ENCODE results near the gene MZB1. TPM values are rescaled to one million over a fixed set of nuclear protein-coding genes. Genes with fewer than 3 reads are reported as not detected.
A peak's percentile ranks its signal among the peaks of the same experiment; 100 is the strongest.
"Not testable (repeated sequence)": the region's sequence is repeated elsewhere in the genome, so short reads cannot be mapped to it uniquely, and the experiment has no call there.

MZB1 gene
- total and polyA plus RNA-seq, 2 experiments from 2014 or later: 0.30 TPM; not detected in 1

DNA sequence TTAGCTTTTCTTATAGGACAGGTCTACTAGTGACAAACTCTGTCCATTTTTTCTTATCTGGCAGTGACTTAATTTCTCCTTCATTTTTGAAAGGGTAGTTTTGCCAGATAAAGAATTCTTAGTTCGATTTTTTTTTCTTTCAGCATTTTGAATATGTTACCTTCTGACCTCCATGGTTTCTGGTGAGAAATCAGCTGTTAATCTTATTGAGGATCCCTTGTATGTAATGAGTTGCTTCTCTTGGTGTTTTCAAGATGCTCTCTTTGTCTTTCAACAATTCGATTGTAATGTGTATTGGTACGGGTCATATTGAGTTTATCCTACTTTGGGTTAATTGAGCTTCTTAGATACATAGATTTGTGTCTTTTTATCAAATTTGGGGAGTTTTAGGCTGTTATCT lies 35.5 kb downstream of the MZB1 start:
- H4K20me1 ChIP-seq (ENCODE audit: insufficient read depth, poor library complexity, severe bottlenecking): peaks cover 99% of the 10 kb centered on the region

DNA sequence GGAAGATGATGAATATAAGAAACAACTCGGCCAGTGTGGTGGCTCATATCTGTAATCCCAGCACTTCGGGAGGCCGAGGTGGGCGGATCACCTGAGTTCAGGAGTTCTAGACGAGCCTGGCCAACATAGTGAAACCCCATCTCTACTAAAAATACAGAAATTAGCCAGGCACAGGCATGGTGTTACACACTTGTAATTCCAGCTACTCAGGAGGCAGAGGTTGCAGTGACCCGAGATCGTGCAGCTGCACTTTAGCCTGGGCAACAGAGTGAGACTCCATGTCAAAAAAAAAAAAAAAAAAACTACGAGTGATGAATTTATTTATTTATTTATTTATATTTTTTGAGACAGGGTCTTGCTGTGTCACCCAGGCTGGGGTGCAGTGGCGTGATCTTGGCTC lies 41.9 kb downstream of the MZB1 start:
- not testable (repeated sequence) for H3K9me2 ChIP-seq (replicated peaks; ENCODE audit: insufficient read depth); H3K27ac ChIP-seq; H3K27me3 ChIP-seq; H3K9me3 ChIP-seq (ENCODE audit: low read depth); H3K4me3 ChIP-seq; H3K36me3 ChIP-seq (replicated peaks; ENCODE audit: insufficient read depth, low read depth); H3K4me2 ChIP-seq; H2AFZ ChIP-seq; DNase-seq (ENCODE audit: low spot score)
- peaks cover 100% of the 10 kb centered on the region for H3K79me2 ChIP-seq
- peaks cover 13% of the 10 kb centered on the region for H3K4me1 ChIP-seq (ENCODE audit: insufficient read depth)
- 94% methylated on average over 9 of the region's 9 CpGs for WGBS (ENCODE audit: low lambda C conversion rate, missing lambda C conversion rate)
- peaks cover 99% of the 10 kb centered on the region for H4K20me1 ChIP-seq (ENCODE audit: insufficient read depth, poor library complexity, severe bottlenecking)

More for the DNA sequence above, 35.5 kb downstream of the MZB1 start:
- Histone ChIP-seq H3K9me2 (replicated peaks; ENCODE audit: insufficient read depth) (no peaks in the 10 kb centered on the region), H3K4me3 (no peak overlapping the region), H3K79me2 (peaks cover 100% of the 10 kb centered on the region), H3K4me2 (no peak overlapping the region), H3K27me3 (no peaks in the 10 kb centered on the region), H3K36me3 (replicated peaks; ENCODE audit: insufficient read depth, low read depth) (no peaks in the 10 kb centered on the region), H3K9me3 (ENCODE audit: low read depth) (peaks cover 4% of the 10 kb centered on the region), H3K4me1 (ENCODE audit: insufficient read depth) (no peaks in the 10 kb centered on the region), H3K27ac (no peak overlapping the region), H2AFZ (no peak overlapping the region)
- WGBS (ENCODE audit: low lambda C conversion rate, missing lambda C conversion rate): 99% methylated on average over 3 of the region's 3 CpGs
- TF ChIP-seq EZH2phosphoT487 (IDR thresholded peaks at IDR 0.05; ENCODE audit: low read depth, severe bottlenecking, unreplicated experiment) (no peak), EZH2 (IDR thresholded peaks at IDR 0.05; ENCODE audit: borderline replicate concordance) (no peak)
- no peak for DNase-seq (ENCODE audit: low spot score)

DNA sequence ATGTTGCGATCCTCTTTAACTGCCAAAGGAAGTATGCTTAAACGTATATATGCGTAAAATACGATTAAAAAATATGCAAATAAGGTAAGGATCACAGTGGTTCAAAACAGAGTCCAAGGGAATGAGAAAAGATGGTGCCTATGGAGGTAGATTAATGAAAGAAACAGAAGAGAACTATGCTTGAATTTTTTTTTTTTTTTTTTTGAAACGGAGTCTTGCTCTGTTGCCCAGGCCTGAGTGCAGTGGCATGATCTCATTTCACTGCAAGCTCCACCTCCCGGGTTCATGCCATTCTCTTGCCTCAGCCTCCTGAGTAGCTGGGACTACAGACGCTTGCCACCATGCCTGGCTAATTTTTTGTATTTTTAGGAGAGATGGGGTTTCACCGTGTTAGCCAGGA lies 44.3 kb downstream of the MZB1 start:
- peaks cover 18% of the 10 kb centered on the region for H3K4me1 ChIP-seq (ENCODE audit: insufficient read depth)
- not testable (repeated sequence) for H3K4me3 ChIP-seq

DNA sequence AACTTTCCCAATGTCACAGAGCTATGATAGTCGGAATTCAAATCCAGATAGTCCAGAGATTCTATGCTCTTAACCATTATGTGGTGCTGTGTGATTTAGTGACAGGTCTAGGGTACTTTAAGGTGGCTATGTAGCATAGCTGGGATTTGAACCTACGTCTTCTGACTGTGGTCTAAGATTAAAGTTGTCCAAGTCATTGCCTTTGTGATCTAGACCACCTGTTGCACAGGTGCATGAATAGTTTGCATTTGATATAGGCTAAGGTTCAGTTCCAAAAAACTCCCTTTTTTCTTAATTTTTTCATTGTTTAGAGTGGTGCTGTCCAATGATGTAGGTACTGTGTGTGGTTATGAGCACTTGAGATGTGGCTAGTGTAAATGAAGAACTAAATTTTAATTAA lies 45.5 kb downstream of the MZB1 start:
- peaks cover 69% of the 10 kb centered on the region for H3K79me2 ChIP-seq
- peaks cover 18% of the 10 kb centered on the region for H3K4me1 ChIP-seq (ENCODE audit: insufficient read depth)
- no peak overlapping the region for H2AFZ ChIP-seq
- no peak for DNase-seq (ENCODE audit: low spot score)
- no peak overlapping the region for H3K4me3 ChIP-seq
- TF ChIP-seq EZH2phosphoT487 (IDR thresholded peaks at IDR 0.05; ENCODE audit: low read depth, severe bottlenecking, unreplicated experiment) (no peak), EZH2 (IDR thresholded peaks at IDR 0.05; ENCODE audit: borderline replicate concordance) (no peak)
- TF ChIP-seq, protein P1, sequence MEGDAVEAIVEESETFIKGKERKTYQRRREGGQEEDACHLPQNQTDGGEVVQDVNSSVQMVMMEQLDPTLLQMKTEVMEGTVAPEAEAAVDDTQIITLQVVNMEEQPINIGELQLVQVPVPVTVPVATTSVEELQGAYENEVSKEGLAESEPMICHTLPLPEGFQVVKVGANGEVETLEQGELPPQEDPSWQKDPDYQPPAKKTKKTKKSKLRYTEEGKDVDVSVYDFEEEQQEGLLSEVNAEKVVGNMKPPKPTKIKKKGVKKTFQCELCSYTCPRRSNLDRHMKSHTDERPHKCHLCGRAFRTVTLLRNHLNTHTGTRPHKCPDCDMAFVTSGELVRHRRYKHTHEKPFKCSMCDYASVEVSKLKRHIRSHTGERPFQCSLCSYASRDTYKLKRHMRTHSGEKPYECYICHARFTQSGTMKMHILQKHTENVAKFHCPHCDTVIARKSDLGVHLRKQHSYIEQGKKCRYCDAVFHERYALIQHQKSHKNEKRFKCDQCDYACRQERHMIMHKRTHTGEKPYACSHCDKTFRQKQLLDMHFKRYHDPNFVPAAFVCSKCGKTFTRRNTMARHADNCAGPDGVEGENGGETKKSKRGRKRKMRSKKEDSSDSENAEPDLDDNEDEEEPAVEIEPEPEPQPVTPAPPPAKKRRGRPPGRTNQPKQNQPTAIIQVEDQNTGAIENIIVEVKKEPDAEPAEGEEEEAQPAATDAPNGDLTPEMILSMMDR (IDR thresholded peaks at IDR 0.05; ENCODE audit: poor library complexity): no peak
- peaks cover 69% of the 10 kb centered on the region for H4K20me1 ChIP-seq (ENCODE audit: insufficient read depth, poor library complexity, severe bottlenecking)
- no peaks in the 10 kb centered on the region for H3K36me3 ChIP-seq (replicated peaks; ENCODE audit: insufficient read depth, low read depth)
- no peaks in the 10 kb centered on the region for H3K9me3 ChIP-seq (ENCODE audit: low read depth)
- no peak overlapping the region for H3K27ac ChIP-seq
- no peaks in the 10 kb centered on the region for H3K9me2 ChIP-seq (replicated peaks; ENCODE audit: insufficient read depth)
- H3K27me3 ChIP-seq: no peaks in the 10 kb centered on the region
- 90% methylated on average over 2 of the region's 2 CpGs for WGBS (ENCODE audit: low lambda C conversion rate, missing lambda C conversion rate)
- H3K4me2 ChIP-seq: peak overlapping the region; percentile 90

More for the DNA sequence above, 44.3 kb downstream of the MZB1 start:
- H3K9me3 ChIP-seq (ENCODE audit: low read depth); H2AFZ ChIP-seq; H3K27me3 ChIP-seq; H3K4me2 ChIP-seq; DNase-seq (ENCODE audit: low spot score); H3K36me3 ChIP-seq (replicated peaks; ENCODE audit: insufficient read depth, low read depth); H3K27ac ChIP-seq; H3K9me2 ChIP-seq (replicated peaks; ENCODE audit: insufficient read depth): not testable (repeated sequence)
- 98% methylated on average over 8 of the region's 8 CpGs for WGBS (ENCODE audit: low lambda C conversion rate, missing lambda C conversion rate)
- Histone ChIP-seq H3K79me2 (peaks cover 81% of the 10 kb centered on the region), H4K20me1 (ENCODE audit: insufficient read depth, poor library complexity, severe bottlenecking) (peaks cover 81% of the 10 kb centered on the region)

DNA sequence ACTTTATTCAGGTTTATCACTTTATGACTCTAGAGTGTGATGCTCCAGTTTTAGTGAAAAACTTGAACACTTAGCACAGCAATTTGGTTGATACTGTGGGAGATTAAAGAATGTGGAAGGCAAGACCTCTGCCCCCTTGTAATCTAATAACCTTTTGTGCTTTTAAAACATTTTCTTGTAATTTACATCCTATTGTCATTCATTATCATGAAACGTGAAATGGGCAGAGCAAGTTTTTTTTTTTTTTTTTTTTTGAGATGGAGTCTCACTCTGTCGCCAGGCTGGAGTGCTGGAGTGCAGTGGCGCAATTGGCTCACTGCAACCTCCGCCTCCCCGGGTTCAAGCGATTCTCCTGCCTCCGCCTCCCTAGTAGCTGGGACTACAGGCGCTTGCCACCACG lies 46.2 kb downstream of the MZB1 start:
- H2AFZ ChIP-seq: no peak overlapping the region
- peak overlapping the region; percentile 50 for H3K4me3 ChIP-seq
- no peak for DNase-seq (ENCODE audit: low spot score)
- H3K27ac ChIP-seq: no peak overlapping the region
- H3K4me1 ChIP-seq (ENCODE audit: insufficient read depth): peaks cover 18% of the 10 kb centered on the region
- H3K27me3 ChIP-seq: no peaks in the 10 kb centered on the region
- H3K36me3 ChIP-seq (replicated peaks; ENCODE audit: insufficient read depth, low read depth): no peaks in the 10 kb centered on the region
- peaks cover 62% of the 10 kb centered on the region for H3K79me2 ChIP-seq
- no peaks in the 10 kb centered on the region for H3K9me3 ChIP-seq (ENCODE audit: low read depth)
- no peaks in the 10 kb centered on the region for H3K9me2 ChIP-seq (replicated peaks; ENCODE audit: insufficient read depth)
- WGBS (ENCODE audit: low lambda C conversion rate, missing lambda C conversion rate): 90% methylated on average over 9 of the region's 9 CpGs
- TF ChIP-seq EZH2phosphoT487 (IDR thresholded peaks at IDR 0.05; ENCODE audit: low read depth, severe bottlenecking, unreplicated experiment): no peak
- TF ChIP-seq, protein P1 (IDR thresholded peaks at IDR 0.05; ENCODE audit: poor library complexity): no peak
- peaks cover 62% of the 10 kb centered on the region for H4K20me1 ChIP-seq (ENCODE audit: insufficient read depth, poor library complexity, severe bottlenecking)
- peak overlapping the region; percentile 90 for H3K4me2 ChIP-seq
